Measurements from ENCODE around the gene CYP4F22.

Gene CYP4F22

GRCh38 chr19:15538774-15539173 is 30.4 kb downstream of the CYP4F22 start:
- DNase-seq, result no peak

DNA sequence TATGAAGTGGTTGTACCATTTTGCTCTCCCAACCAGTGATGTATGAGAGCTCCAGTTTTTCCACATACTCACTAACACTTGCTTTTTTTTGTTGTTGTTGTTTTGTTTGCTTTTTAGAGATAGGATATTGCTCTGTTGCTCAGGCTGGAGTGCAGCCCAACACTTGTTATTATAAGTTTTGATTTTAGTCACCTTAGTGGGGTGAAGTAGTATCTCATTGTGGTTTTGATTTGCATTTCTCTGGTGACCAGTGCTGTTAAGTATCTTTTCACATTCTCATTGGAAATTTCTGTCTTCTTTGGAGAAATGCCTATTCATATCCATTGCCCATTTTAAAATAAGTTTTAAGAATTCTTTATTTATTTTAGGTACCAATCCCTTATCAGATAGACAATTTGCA is 31.3 kb downstream of the CYP4F22 start:
- DNase-seq, result no peak

GRCh38 chr19:15540435-15540834 is 32.1 kb downstream of the CYP4F22 start:
- no peak for DNase-seq

DNA sequence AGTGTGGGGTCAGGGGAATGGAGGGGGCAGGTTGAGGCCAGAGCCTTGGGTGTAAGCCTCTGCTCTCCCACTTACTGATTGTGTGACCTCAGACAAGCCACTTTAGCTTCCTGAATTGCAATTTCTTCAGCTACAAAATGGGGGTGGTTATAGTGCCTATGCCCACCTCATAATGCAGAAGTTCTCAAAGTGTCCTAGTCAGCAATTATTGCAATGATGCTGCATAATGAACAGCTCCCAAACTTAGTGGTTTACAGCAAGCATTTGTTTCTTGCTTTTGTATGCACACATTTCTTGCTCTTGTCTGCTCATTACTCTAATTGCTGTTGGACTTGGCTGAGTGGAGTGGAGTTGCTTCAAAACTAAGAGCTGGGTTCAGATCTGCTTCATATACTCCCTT is 36.0 kb downstream of the CYP4F22 start:
- DNase-seq, result no peak

DNA sequence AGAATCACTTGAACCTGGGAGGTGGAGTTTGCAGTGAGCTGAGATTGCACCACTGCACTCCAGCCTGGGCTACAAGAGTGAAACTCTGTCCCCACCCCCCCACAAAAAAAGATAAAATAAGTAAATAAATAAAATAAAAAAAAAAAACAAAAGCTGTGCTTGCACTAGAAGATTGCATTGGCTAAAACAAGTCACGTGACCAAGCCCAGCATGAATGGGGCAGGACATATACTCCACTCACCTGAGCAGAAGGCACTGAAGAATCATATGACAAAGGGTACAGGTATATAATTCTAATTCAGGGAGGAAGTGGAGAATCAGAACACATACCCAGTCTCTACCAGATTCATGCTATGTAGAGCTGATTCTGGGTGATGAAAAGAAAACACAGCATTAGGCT is 36.6 kb downstream of the CYP4F22 start:
- DNase-seq, result no peak

- DNase-seq, result no peak
Observed at GRCh38 chr19:15548648-15549047, 40.3 kb downstream of the CYP4F22 start.

- no peak for DNase-seq
Observed at GRCh38 chr19:15549581-15549980, 41.3 kb downstream of the CYP4F22 start.

- no peak for DNase-seq
Observed at GRCh38 chr19:15550273-15550672, 41.9 kb downstream of the CYP4F22 start.

DNA sequence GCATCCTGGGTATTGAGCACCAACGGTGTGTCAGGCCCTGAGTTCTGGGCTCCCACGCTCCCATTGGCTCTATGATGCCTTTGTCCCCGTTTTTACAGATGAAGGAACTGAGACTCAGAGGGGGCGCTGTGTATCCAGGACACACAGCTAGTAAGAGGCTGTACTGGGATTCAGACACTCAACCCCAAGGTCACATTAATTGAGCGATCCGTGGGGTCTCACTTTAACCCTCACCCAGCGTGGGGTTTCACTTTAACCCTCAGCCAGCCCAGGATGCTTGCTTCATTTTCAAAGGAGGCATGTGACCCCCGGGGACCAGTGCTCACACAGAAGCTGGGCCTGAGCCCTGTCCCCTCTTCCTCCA is 42.6 kb downstream of the CYP4F22 start:
- DNase-seq, result no peak

- peak; percentile 21 to 63 (median 43) for DNase-seq
Observed at GRCh38 chr19:15551293-15552004, 43.1 kb downstream of the CYP4F22 start.

- DNase-seq, result no peak
Observed at GRCh38 chr19:15555021-15555420, 46.7 kb downstream of the CYP4F22 start.

DNA sequence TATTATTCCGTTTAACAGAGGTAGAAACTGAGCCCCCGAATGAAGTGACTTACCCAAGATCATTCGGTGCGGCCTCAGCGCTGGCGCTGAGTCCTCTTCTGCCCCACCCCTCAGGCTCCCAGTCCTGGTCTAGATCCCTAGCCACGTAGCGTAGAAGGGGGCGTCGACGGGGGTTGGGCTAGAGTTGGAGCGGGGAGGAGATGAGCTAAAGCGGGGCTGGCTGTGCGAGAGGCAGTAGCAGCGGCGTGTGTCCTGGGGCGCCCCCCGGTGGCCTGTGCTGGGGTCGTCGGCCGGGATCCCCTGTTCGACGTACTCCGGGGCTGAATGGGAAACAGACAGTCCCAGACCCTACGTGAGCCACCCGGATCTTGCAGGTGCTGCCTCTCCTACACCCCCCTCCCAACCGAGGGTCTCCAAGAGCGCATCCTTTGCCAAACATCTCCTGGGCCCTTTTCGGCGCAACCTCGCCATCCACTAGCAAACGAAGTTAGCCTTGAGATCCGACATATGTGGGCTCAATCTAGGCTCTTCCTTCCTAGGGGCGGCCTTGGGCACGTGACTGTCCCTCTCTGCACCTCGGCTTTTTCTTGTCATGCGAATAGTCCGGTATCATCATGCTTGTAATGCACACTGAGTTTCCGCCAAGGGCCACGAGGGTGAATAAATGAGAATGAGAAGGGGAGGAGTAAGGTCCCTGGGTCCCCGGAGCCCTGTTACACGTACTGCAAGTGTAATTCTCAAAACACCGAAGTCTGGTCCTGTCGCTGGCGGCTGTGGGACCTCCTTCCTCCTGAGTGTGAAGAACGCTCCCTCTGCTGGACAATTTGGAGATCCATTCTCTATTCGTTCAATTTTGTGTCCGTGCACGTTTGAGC is 47.7 kb downstream of the CYP4F22 start:
- peak; percentile 95 to 98 (median 98) for DNase-seq

DNA sequence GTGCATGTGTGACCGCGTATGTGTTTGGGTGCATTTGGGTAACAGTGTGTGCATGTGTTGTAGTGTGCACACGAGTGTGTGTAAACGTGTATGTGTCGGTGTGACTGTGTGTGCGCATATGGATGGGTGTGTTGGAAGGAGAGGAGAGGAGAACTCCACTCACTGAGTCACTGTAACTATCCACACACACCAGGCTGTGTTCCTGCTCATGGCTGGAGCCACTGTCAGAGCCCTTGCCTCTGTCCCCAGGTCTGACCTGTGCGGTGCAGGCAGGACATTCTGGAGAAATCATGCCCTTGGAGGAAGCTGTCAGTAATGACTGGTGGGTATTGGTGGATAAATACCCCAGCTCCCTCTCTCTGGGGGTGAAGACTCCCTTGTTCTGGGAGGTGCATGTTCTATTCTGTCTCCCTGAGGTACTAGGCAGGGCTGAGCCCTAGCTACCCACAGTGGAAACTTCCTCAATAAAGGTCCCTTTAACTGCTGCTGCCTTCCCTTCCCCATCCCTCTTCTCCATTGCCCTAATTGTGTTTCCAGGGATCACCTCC is 48.4 kb downstream of the CYP4F22 start:
- DNase-seq, result no peak

DNA sequence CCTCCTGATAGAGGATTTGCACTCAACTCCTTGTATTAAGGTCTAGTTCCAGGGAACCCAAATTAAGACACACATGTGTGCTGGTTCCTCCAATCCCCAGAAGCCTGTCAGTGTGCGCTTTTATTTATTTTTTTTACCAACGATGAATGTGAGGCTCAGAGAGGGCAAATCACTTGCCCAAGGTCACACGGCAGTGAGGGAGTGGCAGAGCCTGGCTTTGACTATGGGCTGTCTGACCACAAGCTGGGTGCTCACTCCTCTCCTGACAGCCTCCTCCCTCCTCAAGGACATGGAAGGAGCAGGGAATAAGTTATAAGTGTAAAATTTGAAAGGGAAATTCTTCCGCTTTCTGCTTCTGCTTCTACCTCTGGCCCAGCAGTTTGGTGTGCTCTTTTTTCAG is 48.9 kb downstream of the CYP4F22 start:
- DNase-seq, result no peak

DNA sequence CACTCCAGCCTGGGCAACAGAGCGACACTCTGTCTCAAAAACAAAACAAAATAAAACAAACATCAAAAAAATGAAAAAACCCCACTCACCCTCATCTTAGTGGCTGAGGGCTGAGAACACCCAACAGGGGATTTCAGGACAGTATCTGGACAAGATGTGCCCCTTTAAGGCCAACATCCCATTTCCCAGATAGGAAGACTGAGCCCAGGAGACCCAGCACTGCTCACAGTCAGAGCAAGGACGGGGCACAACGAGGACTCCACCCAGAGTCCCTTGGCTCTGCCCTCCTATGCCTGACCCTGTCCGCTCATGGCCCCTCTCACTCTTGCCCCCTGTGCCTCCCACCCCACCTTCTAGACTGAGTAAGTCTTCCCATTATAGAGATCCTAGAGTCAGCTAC is 53.8 kb downstream of the CYP4F22 start:
- DNase-seq, result no peak

- no peak for DNase-seq
Observed at GRCh38 chr19:15562861-15563260, 54.5 kb downstream of the CYP4F22 start.

DNA sequence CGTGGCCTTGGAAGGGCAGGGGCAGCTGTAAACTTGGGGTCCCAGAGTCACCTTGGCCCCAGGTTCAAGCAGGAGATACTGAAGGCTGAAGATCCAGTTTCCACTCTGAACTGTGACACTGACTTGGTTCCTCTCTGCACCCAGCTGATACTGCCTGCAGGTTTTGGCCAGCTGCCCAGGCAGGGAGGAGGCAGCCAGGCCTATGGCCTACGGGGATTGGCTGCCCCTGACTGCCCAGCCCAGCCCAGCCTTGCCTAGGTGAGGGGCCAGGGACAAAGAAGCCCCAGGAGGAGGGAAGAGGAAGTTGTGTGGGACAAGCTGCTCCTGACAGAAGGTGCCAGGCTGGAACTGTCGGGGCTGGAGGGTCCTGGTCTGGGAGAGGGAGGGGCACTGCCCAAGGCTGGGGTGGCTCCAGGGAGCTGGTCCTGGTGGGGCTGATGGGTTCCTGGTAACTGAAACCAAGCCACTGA is 55.0 kb downstream of the CYP4F22 start:
- DNase-seq, result no peak

GRCh38 chr19:15563931-15564330 is 55.6 kb downstream of the CYP4F22 start:
- no peak for DNase-seq

GRCh38 chr19:15564534-15565168 is 56.3 kb downstream of the CYP4F22 start:
- DNase-seq, result no peak

- no peak for DNase-seq
Observed at GRCh38 chr19:15570420-15570819, 62.1 kb downstream of the CYP4F22 start.

GRCh38 chr19:15575406-15575805 is 67.1 kb downstream of the CYP4F22 start:
- DNase-seq, result no peak

DNA sequence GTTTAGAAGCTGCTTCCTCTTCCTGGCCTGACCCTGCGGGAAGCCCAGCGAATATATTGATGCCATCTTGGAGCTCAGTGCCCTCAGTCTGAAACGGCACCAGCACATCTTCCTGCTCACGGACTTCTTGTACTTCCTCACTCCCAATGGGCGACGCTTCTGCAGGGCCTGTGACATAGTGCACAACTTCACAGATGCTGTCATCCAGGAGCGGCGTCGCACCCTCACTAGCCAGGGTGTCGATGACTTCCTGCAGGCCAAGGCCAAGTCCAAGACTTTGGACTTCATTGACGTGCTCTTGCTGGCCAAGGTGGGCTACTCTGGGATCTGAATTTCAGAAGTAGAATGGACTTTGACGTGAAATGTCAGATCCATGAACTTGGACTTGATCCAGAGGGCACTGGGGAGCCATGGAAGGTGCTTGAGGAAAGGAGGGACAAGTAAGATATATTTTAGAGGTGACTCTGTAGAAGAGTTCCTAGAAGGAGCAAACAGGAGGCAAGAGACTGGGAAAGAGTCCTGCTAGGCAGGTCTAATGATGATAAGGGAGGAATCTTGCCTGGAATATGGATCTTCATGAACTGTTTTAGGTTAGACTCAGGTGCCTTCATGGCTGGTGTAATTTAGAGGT is 68.3 kb downstream of the CYP4F22 start:
- no peak for DNase-seq

DNA sequence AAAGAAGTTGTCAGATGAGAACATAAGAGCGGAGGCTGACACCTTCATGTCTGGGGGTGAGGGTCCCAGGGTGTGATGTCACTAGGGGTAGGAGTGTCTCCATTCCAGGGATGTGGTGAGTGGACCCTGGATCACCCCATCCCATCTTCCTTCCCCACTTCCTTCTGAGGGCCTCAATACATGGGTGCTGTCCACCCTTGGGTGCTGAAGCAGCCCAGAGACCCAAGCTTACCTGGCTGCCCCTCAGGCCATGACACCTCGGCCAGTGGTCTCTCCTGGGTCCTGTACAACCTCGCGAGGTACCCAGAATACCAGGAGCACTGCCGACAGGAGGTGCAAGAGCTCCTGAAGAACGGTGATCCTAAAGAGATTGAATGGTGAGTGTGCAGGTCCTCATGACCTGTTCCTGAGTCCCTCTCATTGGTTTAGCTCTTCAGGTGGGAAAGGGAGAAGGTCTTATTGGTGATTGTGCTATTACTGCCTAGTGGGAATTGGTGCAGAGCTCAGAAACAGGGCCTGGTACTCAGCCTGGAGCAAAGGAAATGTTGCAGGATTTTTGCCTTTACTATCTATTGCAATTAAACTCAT is 69.0 kb downstream of the CYP4F22 start:
- DNase-seq, result no peak

All from activated naive CD4-positive, alpha-beta T cell (primary cell).